ENCODE measurements around the gene PTBP2.

DNA sequence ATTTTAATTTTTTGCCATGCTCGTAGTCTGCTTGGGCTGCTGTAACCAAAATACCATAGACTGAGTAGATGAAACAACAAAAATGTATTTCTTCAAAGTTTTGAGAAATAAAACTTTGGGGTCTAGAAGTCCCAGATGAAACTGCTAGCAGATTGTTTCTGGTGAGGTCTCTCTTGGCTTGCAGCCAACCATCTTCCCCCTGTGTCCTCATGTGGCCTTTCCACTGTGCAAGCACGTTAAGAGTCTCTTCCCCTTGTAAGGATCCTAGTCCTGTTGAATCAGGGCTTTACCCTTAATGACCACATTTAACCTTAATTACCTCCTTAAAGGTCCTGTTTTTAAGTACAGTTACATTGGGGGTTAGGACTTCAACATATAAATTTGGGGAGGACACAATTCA, 86.6 kb downstream of the PTBP2 start:
- TF ChIP-seq, protein P1, sequence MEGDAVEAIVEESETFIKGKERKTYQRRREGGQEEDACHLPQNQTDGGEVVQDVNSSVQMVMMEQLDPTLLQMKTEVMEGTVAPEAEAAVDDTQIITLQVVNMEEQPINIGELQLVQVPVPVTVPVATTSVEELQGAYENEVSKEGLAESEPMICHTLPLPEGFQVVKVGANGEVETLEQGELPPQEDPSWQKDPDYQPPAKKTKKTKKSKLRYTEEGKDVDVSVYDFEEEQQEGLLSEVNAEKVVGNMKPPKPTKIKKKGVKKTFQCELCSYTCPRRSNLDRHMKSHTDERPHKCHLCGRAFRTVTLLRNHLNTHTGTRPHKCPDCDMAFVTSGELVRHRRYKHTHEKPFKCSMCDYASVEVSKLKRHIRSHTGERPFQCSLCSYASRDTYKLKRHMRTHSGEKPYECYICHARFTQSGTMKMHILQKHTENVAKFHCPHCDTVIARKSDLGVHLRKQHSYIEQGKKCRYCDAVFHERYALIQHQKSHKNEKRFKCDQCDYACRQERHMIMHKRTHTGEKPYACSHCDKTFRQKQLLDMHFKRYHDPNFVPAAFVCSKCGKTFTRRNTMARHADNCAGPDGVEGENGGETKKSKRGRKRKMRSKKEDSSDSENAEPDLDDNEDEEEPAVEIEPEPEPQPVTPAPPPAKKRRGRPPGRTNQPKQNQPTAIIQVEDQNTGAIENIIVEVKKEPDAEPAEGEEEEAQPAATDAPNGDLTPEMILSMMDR (IDR thresholded peaks at IDR 0.05; ENCODE audit: low read depth, low read length) = no peak
- no peak for TF ChIP-seq EZH2phosphoT487 (IDR thresholded peaks at IDR 0.05; ENCODE audit: low read depth)

Data from OCI-LY3 (cell line).